Stimulated activated CD8-positive, alpha-beta memory T cell treated with anti-CD3 and anti-CD28 coated beads, Interleukin-15, amount 100 ng/mL, for 1 hour (primary cell): ENCODE data around the gene RALY.

Experiments
- DNase-seq: peaks from one replicate; pipeline ENCODE4 v3.0.0-alpha.2; 2020; ENCODE audit warnings: low read depth

RALY gene

GRCh38 chr20:34049389-34049788, 55.7 kb downstream of the RALY start:
- DNase-seq, result no peak

GRCh38 chr20:34049897-34050695, 56.4 kb downstream of the RALY start:
- no peak for DNase-seq

GRCh38 chr20:34052414-34052813, 58.7 kb downstream of the RALY start:
- no peak for DNase-seq

- no peak for DNase-seq
Measured at GRCh38 chr20:34055290-34055689, 61.6 kb downstream of the RALY start.

- DNase-seq, result no peak
Measured at GRCh38 chr20:34058831-34059230, 65.1 kb downstream of the RALY start.

- DNase-seq, result no peak
Measured at GRCh38 chr20:34060970-34061369, 67.3 kb downstream of the RALY start.

- no peak for DNase-seq
Measured at GRCh38 chr20:34061695-34062094, 68.0 kb downstream of the RALY start.

GRCh38 chr20:34062570-34063482, 69.1 kb downstream of the RALY start:
- no peak for DNase-seq

GRCh38 chr20:34064286-34064685, 70.6 kb downstream of the RALY start:
- DNase-seq, result no peak

GRCh38 chr20:34065260-34065659, 71.5 kb downstream of the RALY start:
- no peak for DNase-seq

- no peak for DNase-seq
Measured at GRCh38 chr20:34066476-34067090, 72.9 kb downstream of the RALY start.

GRCh38 chr20:34068001-34068400, 74.3 kb downstream of the RALY start:
- DNase-seq, result no peak

GRCh38 chr20:34069341-34070078, 75.8 kb downstream of the RALY start:
- DNase-seq, result peak; percentile 16

- no peak for DNase-seq
Measured at GRCh38 chr20:34070079-34070439, 76.3 kb downstream of the RALY start.

GRCh38 chr20:34070859-34071258, 77.1 kb downstream of the RALY start:
- DNase-seq, result no peak

GRCh38 chr20:34072076-34072475, 78.4 kb downstream of the RALY start:
- no peak for DNase-seq

GRCh38 chr20:34072778-34073177, 79.1 kb downstream of the RALY start:
- DNase-seq, result no peak

- no peak for DNase-seq
Measured at GRCh38 chr20:34074101-34074760, 80.5 kb downstream of the RALY start.

GRCh38 chr20:34075647-34076046, 81.9 kb downstream of the RALY start:
- DNase-seq, result no peak

- no peak for DNase-seq
Measured at GRCh38 chr20:34076952-34077351, 83.2 kb downstream of the RALY start.

GRCh38 chr20:34078540-34078939, 84.8 kb downstream of the RALY start:
- DNase-seq, result no peak

- no peak for DNase-seq
Measured at GRCh38 chr20:34079818-34080217, 86.1 kb downstream of the RALY start.
